ENCODE results near the gene ELFN1. TPM values are rescaled to one million over a fixed set of nuclear protein-coding genes. Genes with fewer than 3 reads are reported as not detected.

The ELFN1 gene
- total and polyA plus RNA-seq, 9 of the 15 experiments (the other 6 are each of a cell fraction or from before 2014, with no cell fraction given): 0.04 to 0.64 (median 0.18) TPM; not detected in 2

DNA sequence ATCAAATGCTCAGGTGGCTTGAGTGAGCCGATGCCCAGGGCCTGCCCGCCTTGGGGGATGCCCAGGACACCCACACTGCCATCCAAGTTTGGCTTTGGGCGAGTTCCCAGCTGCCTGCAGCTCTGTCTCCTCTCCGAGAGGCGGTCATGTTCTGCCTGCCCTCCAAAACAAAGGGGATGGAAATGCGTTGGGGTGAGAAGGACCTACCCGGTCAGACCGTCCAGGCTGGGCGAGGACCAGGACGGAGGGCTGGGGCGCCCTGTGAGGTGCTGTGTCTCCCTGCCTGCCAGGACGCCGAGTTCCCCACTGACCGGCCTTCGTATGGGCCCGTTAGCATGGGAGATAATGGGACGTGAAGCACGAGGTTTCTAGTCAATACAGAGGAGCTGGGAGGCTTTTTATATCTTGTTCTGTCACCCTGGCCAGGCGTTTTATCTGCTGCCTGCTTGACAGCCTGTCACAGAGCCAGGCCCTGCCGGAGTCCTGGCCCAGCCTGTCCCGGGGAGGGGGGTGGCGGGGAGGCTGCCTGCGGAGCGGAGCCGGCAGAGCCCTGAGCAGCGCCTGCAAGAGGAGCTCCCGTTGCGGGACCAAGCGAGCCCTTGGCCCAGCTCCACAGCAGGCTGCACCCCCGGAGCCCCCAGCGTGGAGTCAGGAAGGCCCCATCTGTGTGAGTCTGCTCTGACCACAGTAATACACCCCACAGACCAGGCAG lies 22.0 kb upstream of the ELFN1 start (continued):
- TF ChIP-seq MGA (IDR thresholded peaks at IDR 0.05) (peak; percentile 98), FOXA3 (CRISPR knock-in tag; conservative IDR thresholded peaks at IDR 0.05 in 1 of 2, IDR thresholded peaks at IDR 0.05 in 1 of 2) (peak in 1 of 2 experiments; percentile 46; a peak in 1 of 4 replicates), MBD2 (IDR thresholded peaks at IDR 0.05; ENCODE audit: borderline replicate concordance, low read depth) (0 out of 2 replicates have a peak, but pooled peaks have one; percentile 40), FOXM1 (IDR thresholded peaks at IDR 0.05; ENCODE audit: low read depth) (peak; percentile 59; the same call in 1 of the 2 replicates), FOXM1 (CRISPR knock-in tag; IDR thresholded peaks at IDR 0.05; ENCODE audit: low read depth) (no peak), KLF1 (tag; IDR thresholded peaks at IDR 0.05) (no peak), RNF2 (IDR thresholded peaks at IDR 0.05) (peak; percentile 81), NR4A1 (CRISPR knock-in tag; IDR thresholded peaks at IDR 0.05) (no peak), NR4A1 (tag; IDR thresholded peaks at IDR 0.05) (peak; percentile 78; the same call in 1 of the 2 replicates), SMAD4 (CRISPR knock-in tag; conservative IDR thresholded peaks at IDR 0.05) (peak; percentile 80), NCOA1 (IDR thresholded peaks at IDR 0.05; ENCODE audit: low read depth) (peak; percentile 44; the same call in 1 of the 2 replicates), MAFF (IDR thresholded peaks at IDR 0.05; ENCODE audit: low read length) (no peak), RB1 (IDR thresholded peaks at IDR 0.05; ENCODE audit: low read depth) (0 out of 2 replicates have a peak, but pooled peaks have one; percentile 43)
- TF ChIP-seq, protein P1, sequence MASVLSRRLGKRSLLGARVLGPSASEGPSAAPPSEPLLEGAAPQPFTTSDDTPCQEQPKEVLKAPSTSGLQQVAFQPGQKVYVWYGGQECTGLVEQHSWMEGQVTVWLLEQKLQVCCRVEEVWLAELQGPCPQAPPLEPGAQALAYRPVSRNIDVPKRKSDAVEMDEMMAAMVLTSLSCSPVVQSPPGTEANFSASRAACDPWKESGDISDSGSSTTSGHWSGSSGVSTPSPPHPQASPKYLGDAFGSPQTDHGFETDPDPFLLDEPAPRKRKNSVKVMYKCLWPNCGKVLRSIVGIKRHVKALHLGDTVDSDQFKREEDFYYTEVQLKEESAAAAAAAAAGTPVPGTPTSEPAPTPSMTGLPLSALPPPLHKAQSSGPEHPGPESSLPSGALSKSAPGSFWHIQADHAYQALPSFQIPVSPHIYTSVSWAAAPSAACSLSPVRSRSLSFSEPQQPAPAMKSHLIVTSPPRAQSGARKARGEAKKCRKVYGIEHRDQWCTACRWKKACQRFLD (CRISPR knock-in tag; IDR thresholded peaks at IDR 0.05): peak; percentile 54; the same call in 1 of the 2 replicates
